Heart left ventricle (tissue), 13 donors: Measurements from ENCODE around the gene ADORA3.

Experiments used
- POLR2A ChIP-seq, 2 donors: fragments of 450-650 bp; IDR thresholded peaks; one replicate each; pipeline ENCODE4 v1.6.1; 2017; ENCODE audit warnings: antibody characterized with exemption in 2 of 2, mild to moderate bottlenecking in 2 of 2, moderate library complexity in 2 of 2
- TF ChIP-seq, protein P1 (sequence below), 12 donors: fragments of 200-600 bp; sonication (generic) in 4 of 12; IDR thresholded peaks; one replicate each; pipeline versions ENCODE4 v1.5.0 to v1.8.0; 2018 to 2022; ENCODE audit warnings: antibody characterized with exemption in 12 of 12, mild to moderate bottlenecking in 5 of 12
- donor health status: ischemic (EF 13 %, LVEDD 7.1; RV severe dilation, severe dysfunction).
- donor health status: DM: no; HTN: yes; CAD: no.
- donor health status: DM: no; HTN: no; CAD: no.
- donor health status: ischemic (EF 25% LVEDD 6.9; RV normal size, moderate dysfunction).
- donor health status: ischemic (EF 25% LVEDD 5.7; RV mildly dilated, moderate dysfunction).
- donor health status: ischemic (EF 35%, LVEDD 5.7; RV mildly dilated, moderate dysfunction).
- donor health status: nonischemic (EF 11% LVEDD 7.7; RV severe dilation, severe dysfunction).
- donor health status: DM: yes; HTN: yes; CAD: no.
- donor health status: PGD.
- donor health status: ischemic (EF 29% LVEDD 5.4; RV normal size, mild dysfunction).
- donor health status: nonischemic (EF 23%, LVEDD 6.1; RV moderate dilation, normal function).

DNA sequence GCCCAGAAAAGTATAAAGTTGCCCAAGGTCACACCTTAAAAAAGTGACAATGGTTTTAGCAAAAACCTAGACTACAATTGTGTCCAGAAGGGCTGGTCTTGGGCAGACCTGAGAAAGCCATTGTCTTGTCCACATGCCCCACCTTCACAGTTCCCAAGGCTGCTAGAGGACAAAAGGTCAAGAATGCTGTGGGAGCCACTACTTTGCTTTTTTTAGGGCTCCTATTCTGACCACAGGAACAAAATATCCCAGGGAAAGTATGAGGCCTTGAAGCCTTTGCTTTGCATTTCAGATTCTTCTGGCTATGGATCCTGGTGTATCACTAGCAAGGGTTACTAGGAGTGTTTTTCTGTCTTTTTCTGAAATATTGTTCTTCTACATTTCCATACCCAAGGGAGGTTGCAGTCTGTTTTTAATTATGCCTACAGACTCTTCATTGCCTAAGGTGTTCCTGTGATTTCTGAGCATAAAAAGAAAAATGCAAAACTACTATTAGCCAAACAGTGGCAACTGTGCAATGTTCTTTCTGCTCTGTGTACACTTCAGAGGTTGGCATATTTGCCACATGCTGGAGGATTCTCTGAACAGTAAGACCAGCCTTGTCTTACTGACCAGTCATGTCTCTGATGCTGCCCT lies 18.9 kb downstream of the ADORA3 start:
- TF ChIP-seq, protein P1, sequence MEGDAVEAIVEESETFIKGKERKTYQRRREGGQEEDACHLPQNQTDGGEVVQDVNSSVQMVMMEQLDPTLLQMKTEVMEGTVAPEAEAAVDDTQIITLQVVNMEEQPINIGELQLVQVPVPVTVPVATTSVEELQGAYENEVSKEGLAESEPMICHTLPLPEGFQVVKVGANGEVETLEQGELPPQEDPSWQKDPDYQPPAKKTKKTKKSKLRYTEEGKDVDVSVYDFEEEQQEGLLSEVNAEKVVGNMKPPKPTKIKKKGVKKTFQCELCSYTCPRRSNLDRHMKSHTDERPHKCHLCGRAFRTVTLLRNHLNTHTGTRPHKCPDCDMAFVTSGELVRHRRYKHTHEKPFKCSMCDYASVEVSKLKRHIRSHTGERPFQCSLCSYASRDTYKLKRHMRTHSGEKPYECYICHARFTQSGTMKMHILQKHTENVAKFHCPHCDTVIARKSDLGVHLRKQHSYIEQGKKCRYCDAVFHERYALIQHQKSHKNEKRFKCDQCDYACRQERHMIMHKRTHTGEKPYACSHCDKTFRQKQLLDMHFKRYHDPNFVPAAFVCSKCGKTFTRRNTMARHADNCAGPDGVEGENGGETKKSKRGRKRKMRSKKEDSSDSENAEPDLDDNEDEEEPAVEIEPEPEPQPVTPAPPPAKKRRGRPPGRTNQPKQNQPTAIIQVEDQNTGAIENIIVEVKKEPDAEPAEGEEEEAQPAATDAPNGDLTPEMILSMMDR (IDR thresholded peaks at IDR 0.05) = no peak
- TF ChIP-seq POLR2A (IDR thresholded peaks at IDR 0.05) = no peak
